Activated B cell treated with CpG ODN at 0.5 μM for 24 hours (primary cell): ENCODE results near the gene NKIRAS2. TPM values are rescaled to one million over a fixed set of nuclear protein-coding genes. Genes with fewer than 3 reads are reported as not detected.
"Not testable (repeated sequence)": the region's sequence is repeated elsewhere in the genome, so short reads cannot be mapped to it uniquely, and the experiment has no call there.

Experiments
- ATAC-seq: fragments of 200-7000 bp; cut with Tn5 transposase; one replicate; pipeline ENCODE4 v1.10.0; 2021; ENCODE audit warnings: low read depth, mild to moderate bottlenecking, moderate library complexity
- CTCF ChIA-PET: fragments of 350-600 bp; sonication (Branson Sonifier 250); formaldehyde crosslinking; loops from one replicate; lab custom pipeline; 2021; ENCODE audit warnings: antibody characterized with exemption; lab: Charles Lee
- POLR2A ChIA-PET: fragments of 350-600 bp; sonication (Branson Sonifier 250); formaldehyde crosslinking; loops from one replicate; lab custom pipeline; 2021; ENCODE audit warnings: antibody characterized with exemption; lab: Charles Lee
- DNase-seq: peaks from one replicate; pipeline ENCODE4 v3.0.0; 2022
- H3K27ac Mint-ChIP-seq: one replicate; pipeline ENCODE4 v1.8.0; 2020; ENCODE audit warnings: mixed read lengths
- H3K27me3 Mint-ChIP-seq: one replicate; pipeline ENCODE4 v1.8.0; 2021; ENCODE audit warnings: mixed read lengths
- H3K36me3 Mint-ChIP-seq: one replicate; pipeline ENCODE4 v1.8.0; 2021; ENCODE audit warnings: low read depth, mixed read lengths
- H3K4me1 Mint-ChIP-seq: one replicate; pipeline ENCODE4 v1.8.0; 2021; ENCODE audit warnings: mixed read lengths
- H3K4me3 Mint-ChIP-seq: one replicate; pipeline ENCODE4 v1.8.0; 2020; ENCODE audit warnings: mild to moderate bottlenecking, mixed read lengths
- H3K9me3 Mint-ChIP-seq: one replicate; pipeline ENCODE4 v1.8.0; 2020; ENCODE audit warnings: mixed read lengths
- CTCF ChIP-seq: fragments of 200-600 bp; IDR thresholded peaks from one replicate; pipeline ENCODE4 v1.8.0; 2022; ENCODE audit warnings: antibody characterized with exemption, mild to moderate bottlenecking
- intact Hi-C: fragments of 100-400 bp; cut with micrococcal nuclease; formaldehyde crosslinking; loops from one replicate; pipeline ENCODE4 v1.15.1; 2024
- total RNA-seq: library from RNA; stranded (reverse); gene quantifications from 2 replicates; pipeline ENCODE4 v1.2.3, GENCODE V29; 2022

NKIRAS2 gene
- total RNA-seq, 1 donor from 2014 or later = 23.9 TPM

DNA sequence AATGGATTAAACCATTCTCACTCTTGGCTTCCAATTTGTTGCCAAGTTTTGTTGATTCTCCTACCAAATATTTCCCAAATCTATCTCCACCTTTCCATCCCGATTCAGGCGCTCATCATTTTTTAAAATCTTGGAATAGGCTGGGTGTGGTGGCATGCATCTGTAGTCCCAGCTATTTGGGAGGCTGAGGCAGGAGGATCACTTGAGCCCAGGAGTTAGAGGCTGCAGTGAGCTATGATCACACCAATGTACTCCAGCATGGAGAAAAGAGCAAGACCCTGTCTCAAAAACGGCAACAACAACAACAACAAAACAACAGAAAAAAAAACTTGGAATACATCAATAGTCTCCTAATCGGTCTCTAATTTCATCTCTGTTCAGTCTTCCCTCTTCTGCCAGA lies 902 bp upstream of the NKIRAS2 start:
- ChIA-PET POLR2A (interaction anchor here (1.1 to 2.7 kb wide), 2 partner anchors 28 to 94 kb away, joined by 3 to 46 read pairs; partner anchors contain the start of gene DHX58), CTCF (interaction anchor here (1.3 to 2.1 kb wide), 4 partner anchors 12 to 93 kb away, joined by 3 to 9 read pairs (median 6); partner anchors contain the start of genes CNP and DHX58)
- no peak for TF ChIP-seq CTCF
- peaks cover 42% of the 10 kb centered on the region for H3K36me3 Mint-ChIP-seq
- intact Hi-C loops = loop anchor here (10.0 kb wide), 1 partner anchor 266 kb away; the partner anchor contains the start of gene STAT5A
- no peaks in the 10 kb centered on the region for H3K9me3 Mint-ChIP-seq
- peaks cover 63% of the 10 kb centered on the region for H3K4me1 Mint-ChIP-seq
- peak overlapping the region; percentile 100 for H3K4me3 Mint-ChIP-seq
- no peak for DNase-seq
- ATAC-seq = no peak
- H3K27ac Mint-ChIP-seq = peak overlapping the region; percentile 82
- no peaks in the 10 kb centered on the region for H3K27me3 Mint-ChIP-seq

GRCh38 chr17:42020845-42021244 lies 955 bp downstream of the NKIRAS2 start:
- intact Hi-C loops, H3K27me3 Mint-ChIP-seq, DNase-seq, ATAC-seq, H3K9me3 Mint-ChIP-seq, H3K27ac Mint-ChIP-seq: not testable (repeated sequence)
- Mint-ChIP-seq H3K4me3 (peak overlapping the region; percentile 88), H3K4me1 (peaks cover 65% of the 10 kb centered on the region), H3K36me3 (peaks cover 47% of the 10 kb centered on the region)
- ChIA-PET POLR2A (interaction anchor here (1.1 to 1.9 kb wide), 6 partner anchors 9 to 174 kb away, joined by 3 to 10 read pairs (median 5); partner anchors contain the start of genes CNP and GHDC), CTCF (interaction anchor here (0.8 to 2.1 kb wide), 6 partner anchors 16 to 97 kb away, joined by 3 to 10 read pairs (median 4); no protein-coding TSS in a partner anchor)

DNA sequence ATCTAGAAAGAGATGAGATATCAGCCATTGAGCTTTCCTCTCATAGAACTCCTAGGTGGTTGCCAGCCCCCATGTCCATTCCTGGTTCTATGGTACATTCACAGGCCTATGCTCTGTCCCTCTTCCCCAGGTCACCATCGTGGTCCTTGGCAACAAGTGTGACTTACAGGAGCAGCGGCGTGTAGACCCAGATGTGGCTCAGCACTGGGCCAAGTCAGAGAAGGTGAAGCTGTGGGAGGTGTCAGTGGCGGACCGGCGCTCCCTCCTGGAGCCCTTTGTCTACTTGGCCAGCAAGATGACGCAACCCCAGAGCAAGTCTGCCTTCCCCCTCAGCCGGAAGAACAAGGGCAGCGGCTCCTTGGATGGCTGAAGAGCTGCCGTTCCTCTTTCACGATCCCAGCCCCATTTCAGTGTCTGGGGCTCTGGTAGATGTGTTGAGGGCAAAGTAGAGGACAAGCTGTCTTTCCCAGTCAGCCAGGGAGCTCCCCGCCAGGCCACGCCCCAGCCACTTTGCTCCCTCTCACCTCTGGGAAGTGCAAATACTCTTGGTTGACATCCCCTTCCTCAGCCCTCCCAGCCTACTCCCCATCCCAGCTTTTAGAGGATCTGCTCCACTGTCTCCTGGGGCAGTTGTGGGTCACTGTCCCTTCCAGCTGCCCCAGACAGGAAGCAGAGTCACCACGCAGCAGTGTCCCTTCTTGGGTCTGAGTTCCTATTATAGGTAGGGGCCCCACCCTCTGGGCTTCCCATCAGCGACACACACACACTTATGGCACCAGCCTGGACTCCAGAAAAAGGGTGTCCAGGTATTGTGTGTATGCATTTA lies 3.8 kb downstream of the NKIRAS2 start:
- no peak for TF ChIP-seq CTCF
- POLR2A ChIA-PET = interaction anchor here (0.7 to 2.9 kb wide), 4 partner anchors 57 to 98 kb away, joined by 3 to 11 read pairs (median 5); partner anchors contain the start of genes CNP, DHX58 and KAT2A
- ATAC-seq (no peak), DNase-seq (no peak)
- Mint-ChIP-seq H3K4me1 (peaks cover 43% of the 10 kb centered on the region), H3K27ac (peak overlapping the region; percentile 89), H3K36me3 (peaks cover 38% of the 10 kb centered on the region), H3K27me3 (no peaks in the 10 kb centered on the region), H3K9me3 (no peaks in the 10 kb centered on the region), H3K4me3 (no peak overlapping the region)
- intact Hi-C loops = loop anchor here (1.0 to 2.0 kb wide), 3 partner anchors 27 to 159 kb away; partner anchors contain the start of genes C17orf113 and CNP
- CTCF ChIA-PET = interaction anchor here (0.7 kb wide), 2 partner anchors 28 to 94 kb away, joined by 3 to 4 read pairs; no protein-coding TSS in a partner anchor

DNA sequence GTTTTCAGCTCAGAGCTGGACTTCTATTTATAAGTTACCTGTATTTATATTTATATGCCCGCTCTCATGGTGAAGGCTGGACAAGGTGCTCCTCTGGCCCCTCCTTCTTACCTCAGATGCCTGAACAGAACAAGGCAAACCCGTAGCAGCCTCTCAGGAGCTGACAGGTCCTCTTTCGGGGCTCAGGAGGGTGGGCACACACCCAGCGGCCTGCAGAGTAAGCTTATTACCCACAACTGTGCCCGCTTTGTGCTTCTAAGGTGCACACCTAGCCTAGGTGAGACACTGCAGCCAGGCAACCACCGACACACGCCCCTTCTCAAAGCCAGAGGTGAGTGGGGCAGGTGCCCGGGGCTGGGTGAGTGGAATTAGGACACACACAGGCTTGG lies 5.3 kb downstream of the NKIRAS2 start:
- ATAC-seq (no peak), DNase-seq (no peak)
- Mint-ChIP-seq H3K4me3 (no peak overlapping the region), H3K36me3 (peaks cover 38% of the 10 kb centered on the region), H3K9me3 (no peaks in the 10 kb centered on the region), H3K4me1 (peaks cover 35% of the 10 kb centered on the region), H3K27ac (peak overlapping the region; percentile 89), H3K27me3 (no peaks in the 10 kb centered on the region)
- intact Hi-C loops = loop anchor here (1.0 to 2.0 kb wide), 4 partner anchors 26 to 158 kb away; partner anchors contain the start of gene C17orf113
- POLR2A ChIA-PET = interaction anchor here (0.7 to 2.9 kb wide), 5 partner anchors 8 to 95 kb away, joined by 3 to 11 read pairs (median 5); partner anchors contain the start of genes DHX58 and DNAJC7
- no peak for TF ChIP-seq CTCF
- CTCF ChIA-PET = interaction anchor here (0.9 to 2.8 kb wide), 5 partner anchors 10 to 91 kb away, joined by 3 to 12 read pairs (median 4); partner anchors contain the start of gene C17orf113

DNA sequence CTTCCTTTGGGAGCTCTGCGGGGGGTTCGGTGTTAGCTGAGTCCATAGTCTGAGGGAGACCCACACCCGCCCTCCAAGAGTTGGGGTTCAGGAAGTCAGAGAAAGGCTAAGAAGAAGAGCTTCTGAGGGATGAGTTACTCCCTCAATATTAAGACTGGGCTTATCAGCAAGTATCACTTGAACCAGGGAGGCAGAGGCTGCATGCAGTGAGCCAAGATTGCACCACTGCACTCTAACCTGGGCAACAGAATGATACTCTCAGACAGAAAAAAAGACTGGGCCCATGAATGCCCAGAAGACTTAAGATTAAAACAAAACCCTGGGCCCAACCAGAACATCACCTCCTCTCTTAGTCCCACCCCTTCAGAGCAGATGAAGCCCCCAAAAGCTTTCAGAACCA lies 6.0 kb downstream of the NKIRAS2 start:
- DNase-seq (no peak), ATAC-seq (no peak)
- H3K4me3 Mint-ChIP-seq = no peak overlapping the region
- peaks cover 34% of the 10 kb centered on the region for H3K36me3 Mint-ChIP-seq
- ChIA-PET POLR2A (interaction anchor here (1.1 to 2.6 kb wide), 3 partner anchors 9 to 60 kb away, joined by 3 to 11 read pairs (median 5); partner anchors contain the start of gene DNAJC7), CTCF (interaction anchor here (1.0 to 2.8 kb wide), 4 partner anchors 25 to 90 kb away, joined by 3 to 12 read pairs (median 4); partner anchors contain the start of gene C17orf113)
- peaks cover 28% of the 10 kb centered on the region for H3K4me1 Mint-ChIP-seq
- intact Hi-C loops = loop anchor here (1.0 to 2.0 kb wide), 4 partner anchors 25 to 157 kb away; partner anchors contain the start of gene C17orf113
- H3K27ac Mint-ChIP-seq = no peak overlapping the region
- H3K9me3 Mint-ChIP-seq = no peaks in the 10 kb centered on the region
- TF ChIP-seq CTCF = no peak
- H3K27me3 Mint-ChIP-seq = no peaks in the 10 kb centered on the region
